Tibial nerve (tissue), 4 donors: ENCODE results near the gene PLEKHJ1. TPM values are rescaled to one million over a fixed set of nuclear protein-coding genes. Genes with fewer than 3 reads are reported as not detected.

Experiments
- DNase-seq, 2 donors: peaks; one replicate each; pipeline ENCODE4 v3.0.0-alpha.2; 2019; ENCODE audit warnings: low spot score in 2 of 2
- H3K27ac ChIP-seq, 4 donors: fragments of 200-600 bp; sonication (generic) in 3 of 4; one replicate each; pipeline ENCODE4 v1.5.1; 2017 to 2019; ENCODE audit warnings: mild to moderate bottlenecking in 1 of 4
- H3K27me3 ChIP-seq, 2 donors: fragments of 200-600 bp; sonication (generic) in 1 of 2; one replicate each; pipeline versions ENCODE4 v1.5.1 to v1.6.0; 2017 to 2019
- H3K36me3 ChIP-seq, 3 donors: fragments of 200-600 bp; sonication (generic); one replicate each; pipeline ENCODE4 v1.5.1; 2018 to 2019
- H3K4me1 ChIP-seq, 4 donors: fragments of 200-600 bp; sonication (generic) in 3 of 4; one replicate each; pipeline ENCODE4 v1.5.1; 2017 to 2019
- H3K4me3 ChIP-seq, 4 donors: fragments of 200-600 bp; sonication (generic) in 3 of 4; one replicate each; pipeline ENCODE4 v1.5.1; 2017 to 2019; ENCODE audit warnings: mild to moderate bottlenecking in 1 of 4, moderate library complexity in 1 of 4
- H3K9me3 ChIP-seq, 4 donors: fragments of 200-600 bp; sonication (generic) in 3 of 4; one replicate each; pipeline ENCODE4 v1.5.1; 2017 to 2019
- CTCF ChIP-seq, 5 experiments: fragments of 200-600 bp in 3 of 5; fragments of 450-650 bp in 2 of 5; sonication (generic) in 3 of 5; IDR thresholded peaks; one replicate each; pipeline ENCODE4 v1.5.1; 2016 to 2019; ENCODE audit warnings: antibody characterized with exemption in 5 of 5, mild to moderate bottlenecking in 3 of 5, moderate library complexity in 2 of 5
- EP300 ChIP-seq, 2 donors: sonication (generic); formaldehyde crosslinking; IDR thresholded peaks; one replicate each; pipeline ENCODE4 v1.6.1; 2017; ENCODE audit warnings: antibody characterized with exemption in 2 of 2, mild to moderate bottlenecking in 1 of 2
- POLR2A ChIP-seq, 2 donors: fragments of 450-650 bp; IDR thresholded peaks; one replicate each; pipeline ENCODE4 v1.6.1; 2017; ENCODE audit warnings: antibody characterized with exemption in 2 of 2, mild to moderate bottlenecking in 2 of 2, moderate library complexity in 2 of 2
- WGBS, 2 donors: methylation state at CpG; one replicate each; pipeline ENCODE4 v1.1.5; 2018; 5-methylcytosine and 5-hydroxymethylcytosine counted together
- total RNA-seq, 4 donors: library from RNA; depleted of rRNA; stranded (reverse); fragments of >200 nt; gene quantifications; one replicate each; pipeline ENCODE4 v1.1.0, GENCODE V29; 2016

PLEKHJ1 gene
- total RNA-seq, 4 donors from 2014 or later = 37.3 to 67.5 (median 51.2) TPM

- peak overlapping the region; percentile 98 to 100 (median 100) for H3K27ac ChIP-seq
- H3K36me3 ChIP-seq = peaks cover 0 to 29% (median 16%) of the 10 kb centered on the region in 3 donors
- WGBS, 2 donors = 31 to 36% methylated on average over 35 of the region's 43 CpGs
- no peaks in the 10 kb centered on the region for H3K9me3 ChIP-seq
- H3K4me3 ChIP-seq = peak overlapping the region; percentile 80 to 97 (median 94)
- H3K4me1 ChIP-seq = peaks cover 0 to 73% (median 48%) of the 10 kb centered on the region in 4 donors
- no peaks in the 10 kb centered on the region for H3K27me3 ChIP-seq
- DNase-seq = no peak
- TF ChIP-seq EP300 (IDR thresholded peaks at IDR 0.05) (no peak), CTCF (IDR thresholded peaks at IDR 0.05) (no peak)
These were observed 35.3 kb upstream of the PLEKHJ1 start for GRCh38 chr19:2271234-2272103.

GRCh38 chr19:2270423-2271233, 34.5 kb upstream of the PLEKHJ1 start:
- 0 to 1% methylated on average over 28 to 42 of the region's 88 CpGs for WGBS, 2 donors
- TF ChIP-seq CTCF (IDR thresholded peaks at IDR 0.05) (no peak), POLR2A (IDR thresholded peaks at IDR 0.05) (peak; percentile 70 to 86), EP300 (IDR thresholded peaks at IDR 0.05) (peak in 1 of 2 donors; percentile 98)
- peaks cover 0 to 68% (median 46%) of the 10 kb centered on the region in 4 donors for H3K4me1 ChIP-seq
- peak overlapping the region; percentile 80 to 97 (median 94) for H3K4me3 ChIP-seq
- H3K27ac ChIP-seq = peak overlapping the region; percentile 98 to 100 (median 100)
- DNase-seq = peak; percentile 82 to 83
- H3K27me3 ChIP-seq = no peaks in the 10 kb centered on the region
- H3K9me3 ChIP-seq = no peaks in the 10 kb centered on the region
- H3K36me3 ChIP-seq = peaks cover 0 to 22% (median 16%) of the 10 kb centered on the region in 3 donors

- 0% methylated on average over 11 to 14 of the region's 30 CpGs for WGBS, 2 donors
- Histone ChIP-seq H3K27ac (peak overlapping the region; percentile 98 to 100 (median 100)), H3K27me3 (no peaks in the 10 kb centered on the region), H3K4me3 (peak overlapping the region; percentile 80 to 97 (median 94)), H3K36me3 (peaks cover 0 to 16% (median 16%) of the 10 kb centered on the region in 3 donors), H3K4me1 (peaks cover 0 to 63% (median 42%) of the 10 kb centered on the region in 4 donors), H3K9me3 (no peaks in the 10 kb centered on the region)
- peak in 1 of 2 donors; percentile 60 for DNase-seq
- TF ChIP-seq EP300 (IDR thresholded peaks at IDR 0.05) (no peak), CTCF (IDR thresholded peaks at IDR 0.05) (no peak), POLR2A (IDR thresholded peaks at IDR 0.05) (no peak)
These were observed 34.0 kb upstream of the PLEKHJ1 start for GRCh38 chr19:2270157-2270422.

DNA sequence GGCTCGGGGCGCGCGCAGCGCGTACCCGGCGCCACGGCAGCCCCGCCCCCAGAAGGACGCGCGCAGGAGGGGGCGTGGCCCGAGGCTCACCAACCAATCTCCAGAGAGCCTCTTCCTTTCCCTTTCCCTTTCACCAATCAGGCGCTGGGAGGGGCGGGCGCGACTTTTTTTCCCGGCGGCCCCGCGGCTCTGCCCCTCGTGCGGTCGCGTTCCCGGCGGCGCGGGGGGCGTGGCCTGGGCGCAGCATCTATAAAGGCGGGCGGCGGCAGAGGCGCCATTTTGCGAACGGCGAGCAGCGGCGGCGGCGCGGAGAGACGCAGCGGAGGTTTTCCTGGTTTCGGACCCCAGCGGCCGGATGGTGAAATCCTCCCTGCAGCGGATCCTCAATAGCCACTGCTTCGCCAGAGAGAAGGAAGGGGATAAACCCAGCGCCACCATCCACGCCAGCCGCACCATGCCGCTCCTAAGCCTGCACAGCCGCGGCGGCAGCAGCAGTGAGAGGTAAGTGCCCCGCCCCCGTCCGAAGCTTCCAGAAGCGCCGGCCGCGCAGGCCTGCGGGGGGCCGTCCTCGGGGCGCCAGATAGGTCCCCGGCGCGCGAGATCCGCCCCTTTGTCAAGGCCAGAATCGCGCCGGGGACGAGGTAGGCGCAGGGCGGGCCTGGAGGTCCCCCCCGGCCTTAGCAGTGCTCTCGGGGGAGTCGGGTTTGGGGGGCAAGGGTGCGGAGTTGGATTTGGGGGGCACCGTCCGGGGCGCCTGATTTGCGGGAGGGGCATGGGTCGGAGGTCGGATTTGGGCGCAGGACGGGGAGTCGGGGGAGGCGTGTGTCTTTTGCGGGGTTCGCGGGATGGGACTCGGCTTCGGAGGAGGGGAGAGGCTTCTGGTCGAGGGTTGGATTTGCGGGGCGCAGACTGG, 33.4 kb upstream of the PLEKHJ1 start:
- H3K4me1 ChIP-seq = peaks cover 0 to 59% (median 40%) of the 10 kb centered on the region in 4 donors
- peak overlapping the region; percentile 98 to 100 (median 100) for H3K27ac ChIP-seq
- H3K36me3 ChIP-seq = peaks cover 0 to 16% (median 15%) of the 10 kb centered on the region in 3 donors
- peak; percentile 92 to 97 for DNase-seq
- H3K27me3 ChIP-seq = no peaks in the 10 kb centered on the region
- 1% methylated on average over 52 to 94 of the region's 103 CpGs for WGBS, 2 donors
- H3K4me3 ChIP-seq = peak overlapping the region; percentile 80 to 97 (median 94)
- TF ChIP-seq POLR2A (IDR thresholded peaks at IDR 0.05) (peak; percentile 100), CTCF (IDR thresholded peaks at IDR 0.05) (peak in 3 of 5 experiments; percentile 6 to 88 (median 83)), EP300 (IDR thresholded peaks at IDR 0.05) (peak; percentile 34 to 100)
- no peaks in the 10 kb centered on the region for H3K9me3 ChIP-seq
